ENCODE data around the gene SERTAD1.
"Not testable (repeated sequence)": the region's sequence is repeated elsewhere in the genome, so short reads cannot be mapped to it uniquely, and the experiment has no call there.

Gene SERTAD1

DNA sequence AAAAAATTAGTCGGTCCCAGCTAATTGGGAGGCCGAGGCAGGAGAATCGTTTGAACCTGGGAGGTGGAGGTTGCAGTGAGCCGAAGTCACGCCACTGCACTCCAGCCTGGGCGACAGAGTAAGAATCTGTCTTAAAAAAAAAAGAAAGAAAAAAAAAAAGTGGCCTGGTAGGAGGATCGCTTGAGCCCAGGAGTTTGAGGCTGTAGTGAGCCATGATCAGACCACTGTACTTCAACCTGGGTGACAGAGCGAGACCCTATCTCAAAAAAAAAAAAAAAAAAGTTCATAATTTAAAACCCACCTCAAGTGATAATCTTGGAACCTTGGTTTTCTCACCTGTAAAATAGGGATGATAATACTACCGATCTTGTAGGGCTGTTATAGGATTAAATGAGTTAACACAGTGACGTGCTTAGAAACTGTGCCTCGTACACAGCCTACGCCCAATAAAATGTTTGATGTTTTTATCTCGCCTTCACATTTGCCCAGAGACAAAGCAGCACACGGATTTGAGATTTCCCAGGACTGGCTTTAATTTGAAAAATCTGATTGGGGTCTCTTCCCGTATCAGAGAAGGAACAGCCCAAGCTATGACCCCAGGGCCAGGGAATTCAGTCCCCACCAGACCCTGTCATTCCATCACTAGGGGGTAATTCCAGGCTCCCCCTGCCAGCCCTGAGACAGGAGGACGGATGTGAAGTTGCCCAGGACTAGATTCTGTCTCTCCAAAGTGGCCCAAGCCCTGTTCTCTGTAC, 3.6 kb downstream of the SERTAD1 start:
- DNase-seq = no peak

- DNase-seq = peak; percentile 97
Observed at GRCh38 chr19:40420766-40421765, 4.7 kb downstream of the SERTAD1 start.

DNA sequence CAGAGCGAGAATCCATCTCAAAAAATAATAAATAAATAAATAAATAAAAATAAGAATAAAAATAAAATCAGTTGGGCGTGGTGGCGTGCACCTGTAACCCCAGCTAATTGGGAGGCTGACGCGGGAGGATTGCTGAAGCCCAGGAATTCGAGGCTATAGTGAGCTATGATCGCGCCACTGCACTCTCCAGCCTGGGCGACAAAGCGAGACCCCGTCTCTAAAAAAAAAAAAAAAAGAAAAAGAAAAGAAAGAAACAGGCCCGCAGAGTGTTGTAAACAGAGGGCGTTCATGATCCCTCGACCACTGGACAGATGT, 5.4 kb downstream of the SERTAD1 start:
- DNase-seq = no peak

DNA sequence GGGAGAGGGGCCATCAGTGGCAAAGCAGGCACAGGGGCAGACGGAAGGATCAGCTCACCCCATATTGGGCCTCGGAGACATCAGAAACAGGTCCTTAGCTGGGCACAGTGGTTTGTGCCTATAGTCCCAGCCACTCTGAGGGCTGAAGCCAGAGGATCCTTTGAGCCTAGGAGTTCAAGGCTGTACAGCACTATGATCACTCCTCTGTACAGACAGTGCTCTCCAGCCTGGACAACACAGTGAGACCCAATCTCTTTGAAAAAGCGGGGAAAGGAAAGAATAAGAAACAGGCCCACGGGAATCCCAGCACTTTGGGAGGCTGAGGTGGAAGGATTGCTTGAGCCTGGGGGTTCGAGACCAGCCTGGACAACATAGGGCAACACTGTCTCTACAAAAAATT, 6.0 kb downstream of the SERTAD1 start:
- no peak for DNase-seq

- DNase-seq = no peak
Observed at GRCh38 chr19:40419066-40419612, 6.7 kb downstream of the SERTAD1 start.

DNA sequence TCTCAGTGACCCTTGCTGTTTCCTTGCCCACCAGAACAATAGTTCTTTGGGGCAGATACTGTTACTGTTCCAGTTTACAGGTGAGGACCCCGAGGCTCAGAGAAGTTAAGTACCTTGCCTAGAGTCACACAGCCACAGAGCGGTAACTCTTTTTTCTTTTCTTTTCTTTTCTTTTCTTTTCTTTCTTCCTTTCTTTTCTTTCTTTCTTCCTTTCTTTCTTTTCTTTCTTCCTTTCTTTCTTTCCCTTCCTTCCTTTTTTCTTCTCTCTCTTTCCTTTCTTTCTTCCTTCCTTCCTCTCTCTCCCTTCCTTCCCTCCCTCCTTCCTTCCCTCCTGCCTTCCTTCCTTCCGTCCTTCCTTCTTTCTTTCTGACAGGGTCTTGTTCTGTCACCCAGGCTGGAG, 7.8 kb downstream of the SERTAD1 start:
- DNase-seq = no peak

- no peak for DNase-seq
Observed at GRCh38 chr19:40417643-40417981, 8.2 kb downstream of the SERTAD1 start.

- peak; percentile 81 for DNase-seq
Observed at GRCh38 chr19:40416918-40417642, 8.7 kb downstream of the SERTAD1 start.

DNA sequence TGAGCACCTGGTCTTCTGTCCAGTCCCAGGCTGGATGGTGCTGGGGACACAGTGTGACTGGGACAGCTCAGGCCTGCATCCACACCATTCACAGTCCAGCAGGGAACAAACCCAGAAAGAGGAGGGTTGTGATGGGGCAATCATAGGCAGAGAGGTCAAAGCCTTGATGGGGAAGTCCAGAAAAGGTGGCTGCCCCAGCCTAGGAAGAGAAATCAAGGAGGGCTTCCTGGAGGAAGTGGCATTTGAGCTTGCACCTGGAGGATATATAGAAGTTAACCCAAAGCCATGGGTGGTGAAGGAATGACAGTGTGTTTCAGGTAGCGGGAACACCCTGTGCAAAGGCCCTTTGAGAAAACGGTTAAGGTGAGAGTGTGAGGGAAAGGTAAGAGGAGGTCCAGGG, 10.0 kb downstream of the SERTAD1 start:
- peak; percentile 17 for DNase-seq

GRCh38 chr19:40414542-40415535, 11.0 kb downstream of the SERTAD1 start:
- no peak for DNase-seq

- peak; percentile 75 for DNase-seq
Observed at GRCh38 chr19:40413291-40413845, 12.4 kb downstream of the SERTAD1 start, which contains the start of gene PRX. Gene PRX (minus strand): TSS chr19:40413378. CDS start chr19:40407932, 5,446 bp downstream.

- DNase-seq = no peak
Observed at GRCh38 chr19:40412866-40413265, 12.9 kb downstream of the SERTAD1 start.

DNA sequence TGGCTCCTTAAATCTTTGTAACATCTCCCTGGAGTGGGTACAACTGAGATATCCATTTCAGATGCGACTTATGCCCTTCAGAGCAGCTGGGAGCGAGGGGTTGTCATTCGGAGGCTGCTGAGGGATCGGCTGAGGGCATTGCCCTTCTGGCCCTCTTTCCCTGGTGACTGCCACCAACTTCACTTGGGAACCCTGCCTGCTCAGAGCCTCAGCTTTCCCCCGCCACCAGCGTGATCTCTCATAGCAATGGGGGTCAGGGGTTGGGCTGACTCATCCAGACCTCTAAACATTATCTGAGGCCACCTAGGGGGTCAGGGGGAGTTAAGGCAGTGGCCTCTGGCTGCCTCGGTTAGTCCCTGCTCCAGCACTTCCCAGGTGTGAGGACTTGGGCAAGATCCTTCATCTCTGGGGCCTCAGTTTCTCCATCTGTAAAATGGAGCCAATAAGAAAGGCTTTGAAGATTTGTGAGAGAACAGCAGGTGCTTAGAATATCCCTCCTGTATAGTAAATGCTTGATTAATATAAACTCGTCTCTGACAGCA, 13.8 kb downstream of the SERTAD1 start:
- no peak for DNase-seq

DNA sequence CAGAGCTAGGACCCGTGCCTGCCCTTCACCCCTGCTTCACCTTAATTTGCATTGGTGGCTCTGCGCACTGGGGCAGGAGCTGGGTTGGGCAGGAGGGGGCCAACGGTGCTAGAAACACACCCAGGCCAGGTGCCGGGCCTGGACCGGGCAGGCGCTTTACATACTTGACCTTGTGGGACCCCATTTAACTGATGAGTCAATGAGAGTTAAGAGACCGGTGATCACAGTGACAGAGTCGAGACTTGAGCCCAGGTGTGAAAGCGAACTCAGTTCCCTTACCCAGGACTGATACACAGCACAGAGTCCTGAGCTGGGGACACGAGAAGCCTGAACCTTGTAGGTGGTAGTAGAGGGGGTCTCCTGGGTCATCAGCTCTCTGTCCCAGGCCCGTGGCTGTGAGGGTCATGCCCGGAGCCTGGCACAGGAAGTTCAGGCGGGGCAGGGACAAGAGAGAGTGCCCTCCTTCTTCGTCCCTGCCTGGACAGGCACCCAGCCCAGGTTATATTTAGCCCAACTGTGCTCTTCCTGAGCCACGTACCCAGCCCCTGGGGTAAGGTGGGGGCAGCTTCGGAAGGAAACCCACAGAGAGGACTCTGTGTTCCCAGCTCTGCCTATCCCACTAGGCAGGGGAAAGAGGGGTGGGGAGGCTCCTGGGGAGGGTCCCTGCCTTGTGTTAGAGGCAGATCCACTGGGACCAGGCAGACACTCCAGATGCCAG, 14.5 kb downstream of the SERTAD1 start:
- no peak for DNase-seq

DNA sequence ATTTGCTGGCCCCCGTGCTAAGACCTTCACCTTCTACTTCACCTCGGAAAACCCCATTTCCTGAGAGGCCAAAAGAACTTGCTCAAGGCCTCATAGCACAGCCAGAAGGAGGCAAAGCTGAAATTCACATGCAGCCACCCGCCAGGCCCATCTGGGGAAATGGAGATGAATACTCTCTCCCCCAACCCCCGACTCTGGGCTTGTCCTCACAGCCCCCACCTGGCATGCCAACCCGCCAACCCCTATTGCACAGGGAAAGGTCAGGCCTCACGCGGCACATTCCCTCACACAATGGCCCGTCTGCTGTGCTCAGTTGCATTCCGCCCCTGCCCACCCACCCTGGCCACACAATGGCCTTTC, 15.8 kb downstream of the SERTAD1 start:
- no peak for DNase-seq

DNA sequence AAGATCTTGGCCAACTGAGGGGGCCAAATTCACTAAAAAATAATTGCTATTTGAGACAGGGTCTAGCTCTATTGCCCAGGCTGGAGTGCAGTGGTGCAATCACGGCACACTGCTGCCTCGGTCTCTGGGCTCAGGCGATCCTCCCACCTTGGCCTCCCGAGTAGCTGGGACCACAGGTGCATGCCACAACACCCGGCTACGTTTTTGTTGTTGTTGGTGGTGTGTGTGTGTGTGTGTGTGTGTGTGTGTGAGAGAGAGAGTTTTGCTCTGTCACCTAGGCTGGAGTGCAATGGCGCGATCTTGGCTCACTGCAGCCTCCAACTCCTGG, 17.2 kb downstream of the SERTAD1 start:
- DNase-seq = not testable (repeated sequence)

- no peak for DNase-seq
Observed at GRCh38 chr19:40407714-40408597, 17.8 kb downstream of the SERTAD1 start.

- DNase-seq = peak; percentile 96
Observed at GRCh38 chr19:40403262-40403984, 22.4 kb downstream of the SERTAD1 start.

DNA sequence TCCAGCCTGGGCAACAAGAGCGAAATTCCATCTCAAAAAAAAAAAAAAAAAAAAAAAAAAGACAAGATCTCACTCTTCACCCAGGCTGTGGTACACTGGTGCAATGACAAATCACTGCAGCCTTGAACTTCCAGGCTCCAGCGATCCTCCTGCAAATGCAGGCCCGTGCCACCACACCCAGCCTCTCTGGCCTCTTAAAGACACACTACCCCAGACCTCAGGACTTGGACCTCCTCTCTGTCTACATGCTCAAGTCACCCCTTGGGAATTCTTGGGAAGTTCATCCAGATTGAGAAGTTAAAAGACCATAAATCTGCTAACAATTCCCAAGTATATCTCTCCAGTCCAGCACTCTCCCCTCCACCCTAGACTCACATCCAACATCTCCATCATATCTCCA, 25.2 kb downstream of the SERTAD1 start:
- no peak for DNase-seq

Measured in right hindlimb (tissue), 1 donor.